Activated naive CD8-positive, alpha-beta T cell treated with anti-CD3 and anti-CD28 coated beads for 36 hours (primary cell): ENCODE data around the gene TMEM108. TPM values are rescaled to one million over a fixed set of nuclear protein-coding genes. Genes with fewer than 3 reads are reported as not detected.

Experiments used
- DNase-seq: peaks from one replicate; pipeline ENCODE4 v3.0.0; 2021
- H3K27ac Mint-ChIP-seq: one replicate; pipeline ENCODE4 v1.8.0; 2022; ENCODE audit warnings: mild to moderate bottlenecking, moderate library complexity, mixed read lengths
- H3K27me3 Mint-ChIP-seq: one replicate; pipeline ENCODE4 v1.8.0; 2022; ENCODE audit warnings: mild to moderate bottlenecking, mixed read lengths
- H3K36me3 Mint-ChIP-seq: one replicate; pipeline ENCODE4 v1.8.0; 2021; ENCODE audit warnings: mild to moderate bottlenecking, mixed read lengths
- H3K4me1 Mint-ChIP-seq: one replicate; pipeline ENCODE4 v1.8.0; 2021; ENCODE audit warnings: mixed read lengths
- H3K4me3 Mint-ChIP-seq: one replicate; pipeline ENCODE4 v1.8.0; 2022; ENCODE audit warnings: mild to moderate bottlenecking, moderate library complexity, mixed read lengths
- H3K9me3 Mint-ChIP-seq: one replicate; pipeline ENCODE4 v1.8.0; 2022; ENCODE audit warnings: mixed read lengths
- total RNA-seq, 2 experiments: library from RNA; stranded (reverse); gene quantifications; one replicate each; pipeline ENCODE4 v1.2.3, GENCODE V29; 2021

TMEM108 gene
- total RNA-seq, 2 experiments from 2014 or later, result not detected

DNA sequence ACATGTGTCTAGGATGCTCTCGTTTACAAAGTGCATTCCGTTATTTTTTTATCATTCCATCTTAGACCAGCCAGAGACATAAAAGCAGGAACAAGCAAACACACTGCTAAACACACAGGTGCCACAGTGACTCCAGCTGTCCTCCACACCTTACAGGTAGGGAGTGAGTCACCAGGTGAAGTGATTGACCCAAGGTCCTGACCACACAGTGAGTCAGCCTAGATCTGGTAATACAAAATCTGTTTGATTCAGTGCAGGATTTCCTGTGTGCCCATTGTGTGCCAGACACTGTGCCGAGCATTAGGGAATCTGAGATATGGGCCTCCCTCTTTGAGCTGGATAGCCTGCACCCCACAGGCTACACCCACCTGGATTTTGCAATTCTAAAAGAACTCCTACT lies 345.0 kb downstream of the TMEM108 start:
- Mint-ChIP-seq H3K9me3 (no peaks in the 10 kb centered on the region), H3K36me3 (no peaks in the 10 kb centered on the region), H3K27me3 (no peaks in the 10 kb centered on the region), H3K4me1 (no peaks in the 10 kb centered on the region), H3K27ac (no peak overlapping the region), H3K4me3 (no peak overlapping the region)
- DNase-seq, result no peak

DNA sequence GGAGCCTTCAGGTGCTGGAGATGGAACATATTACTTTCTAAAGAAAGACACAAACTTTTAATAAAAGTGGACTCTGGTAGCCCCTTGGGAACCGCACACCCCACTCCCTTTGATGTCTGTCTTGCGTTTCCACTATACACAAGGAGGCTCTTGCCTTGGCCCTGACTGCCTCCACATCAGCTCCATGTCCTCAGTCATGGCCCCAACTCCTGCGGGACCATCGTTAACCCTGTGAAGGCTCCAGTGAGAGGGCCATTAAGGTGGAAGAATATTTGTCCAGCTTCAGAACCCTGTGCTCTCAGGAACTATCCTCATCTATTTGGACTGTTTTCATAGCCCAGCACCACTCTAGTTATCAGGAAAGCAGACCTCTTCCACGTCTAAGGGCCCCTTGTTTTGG lies 345.6 kb downstream of the TMEM108 start:
- no peak for DNase-seq
- no peak overlapping the region for H3K27ac Mint-ChIP-seq
- H3K4me3 Mint-ChIP-seq, result no peak overlapping the region
- no peaks in the 10 kb centered on the region for H3K27me3 Mint-ChIP-seq
- H3K36me3 Mint-ChIP-seq, result no peaks in the 10 kb centered on the region
- H3K9me3 Mint-ChIP-seq, result no peaks in the 10 kb centered on the region
- no peaks in the 10 kb centered on the region for H3K4me1 Mint-ChIP-seq

DNA sequence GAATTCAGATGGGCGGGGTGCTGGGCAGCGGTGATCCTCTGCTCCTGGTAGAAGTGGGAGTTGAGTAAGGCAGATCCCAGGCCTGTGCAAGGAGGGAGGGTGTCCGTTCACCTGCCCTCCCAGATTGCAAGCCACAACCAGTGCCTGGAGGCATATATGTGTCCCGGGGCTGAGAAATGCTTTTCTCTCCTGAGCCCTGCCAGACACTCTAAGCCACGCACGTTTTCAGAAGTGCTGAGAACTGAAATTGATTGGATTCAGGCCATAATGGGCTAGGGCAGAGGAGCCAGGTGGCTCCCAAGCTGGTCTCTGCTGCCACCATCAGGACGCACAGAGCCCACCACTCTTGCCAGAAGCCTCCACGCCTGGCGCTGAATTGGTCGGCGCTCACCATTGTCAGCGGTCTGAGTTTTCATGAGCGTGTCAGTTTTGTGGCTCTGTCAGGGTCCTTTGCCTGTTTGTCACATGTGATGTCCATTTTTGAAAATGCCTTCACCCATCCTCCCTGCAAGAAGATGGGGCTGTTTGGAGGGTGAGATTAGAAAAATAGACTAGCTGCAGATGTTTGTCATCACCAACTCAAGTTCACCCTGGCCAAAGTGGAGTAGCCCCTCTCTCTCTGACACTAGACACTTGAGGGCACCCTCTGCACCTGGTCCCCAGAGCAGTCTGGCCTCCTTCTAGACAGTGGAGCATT lies 346.3 kb downstream of the TMEM108 start:
- H3K36me3 Mint-ChIP-seq, result no peaks in the 10 kb centered on the region
- peak; percentile 30 for DNase-seq
- no peaks in the 10 kb centered on the region for H3K4me1 Mint-ChIP-seq
- H3K4me3 Mint-ChIP-seq, result no peak overlapping the region
- H3K9me3 Mint-ChIP-seq, result no peaks in the 10 kb centered on the region
- no peak overlapping the region for H3K27ac Mint-ChIP-seq
- H3K27me3 Mint-ChIP-seq, result no peaks in the 10 kb centered on the region

DNA sequence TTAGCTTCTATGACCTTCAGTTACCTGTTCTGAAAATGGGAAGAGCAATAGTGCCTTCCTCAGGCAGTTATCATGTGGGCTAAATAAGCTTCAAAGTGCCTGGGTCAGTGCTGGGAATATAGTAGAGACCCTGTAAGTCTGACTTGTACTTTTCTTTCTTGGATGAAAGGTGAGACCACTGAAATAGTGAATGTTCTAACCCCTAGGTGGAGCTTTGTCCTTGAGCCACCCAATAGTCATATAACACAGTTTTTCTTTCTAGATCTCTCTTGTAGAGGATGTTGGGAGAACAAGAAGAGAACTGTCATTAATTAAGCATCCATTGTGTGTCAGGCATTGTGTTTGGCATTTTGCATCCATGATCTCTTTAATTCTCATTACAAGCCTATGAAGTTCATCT lies 348.7 kb downstream of the TMEM108 start:
- no peaks in the 10 kb centered on the region for H3K36me3 Mint-ChIP-seq
- no peak overlapping the region for H3K27ac Mint-ChIP-seq
- H3K27me3 Mint-ChIP-seq, result no peaks in the 10 kb centered on the region
- no peaks in the 10 kb centered on the region for H3K9me3 Mint-ChIP-seq
- DNase-seq, result no peak
- H3K4me3 Mint-ChIP-seq, result no peak overlapping the region
- H3K4me1 Mint-ChIP-seq, result no peaks in the 10 kb centered on the region

DNA sequence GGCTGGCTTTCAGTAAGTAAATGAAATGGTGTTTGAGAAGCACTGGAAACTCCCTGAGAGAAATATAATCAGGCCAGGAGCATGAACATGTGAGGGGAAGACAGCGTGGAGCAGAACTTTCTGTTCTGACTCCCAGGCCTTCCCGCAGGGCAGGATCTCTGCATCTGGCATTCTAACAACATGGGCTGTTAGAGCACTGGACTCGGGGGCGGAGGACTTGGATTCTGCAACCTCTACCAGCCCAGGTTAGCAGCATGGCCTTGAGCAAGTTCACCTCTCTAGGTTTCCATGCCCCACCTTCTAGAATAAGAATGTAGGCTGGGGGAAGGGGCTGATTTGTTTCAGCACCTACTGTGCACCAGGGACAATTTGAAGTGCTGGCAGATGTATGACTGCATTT lies 349.1 kb downstream of the TMEM108 start:
- H3K27me3 Mint-ChIP-seq, result no peaks in the 10 kb centered on the region
- H3K4me3 Mint-ChIP-seq, result no peak overlapping the region
- H3K4me1 Mint-ChIP-seq, result no peaks in the 10 kb centered on the region
- no peaks in the 10 kb centered on the region for H3K36me3 Mint-ChIP-seq
- DNase-seq, result no peak
- H3K9me3 Mint-ChIP-seq, result no peaks in the 10 kb centered on the region
- H3K27ac Mint-ChIP-seq, result no peak overlapping the region

DNA sequence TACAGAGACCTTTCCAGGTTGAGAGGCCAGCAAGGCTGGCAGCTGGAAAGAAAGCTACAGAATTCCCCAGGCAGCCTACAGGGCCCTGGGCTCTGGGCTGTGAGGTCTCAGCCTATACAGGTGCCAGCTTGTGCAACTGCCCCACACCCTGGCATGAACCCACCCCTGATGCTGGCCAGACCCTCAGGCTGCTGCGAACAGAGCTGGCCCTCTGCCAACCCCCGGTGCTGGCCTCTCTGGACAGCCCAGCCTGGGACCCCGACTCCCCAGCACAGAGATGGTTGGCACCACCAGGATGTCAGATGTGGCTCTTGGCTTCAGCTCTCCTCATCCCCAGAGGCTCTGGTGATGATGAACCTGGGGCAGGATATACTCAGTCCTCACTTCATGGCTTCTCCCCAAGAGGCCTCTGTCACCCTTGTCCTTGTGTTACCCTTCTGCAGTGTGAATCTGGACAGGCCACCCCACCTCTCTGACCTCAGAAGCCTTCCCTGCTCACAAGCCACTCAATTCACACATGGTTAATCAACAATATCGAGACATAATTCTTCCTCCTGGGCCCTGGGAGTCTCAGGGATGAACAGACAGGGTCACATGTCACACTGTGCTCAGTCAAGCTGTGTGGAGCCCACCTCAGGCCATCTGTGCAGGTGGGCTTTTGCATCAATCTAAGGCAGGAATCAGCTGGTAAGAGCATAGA lies 350.7 kb downstream of the TMEM108 start:
- Mint-ChIP-seq H3K36me3 (no peaks in the 10 kb centered on the region), H3K4me1 (no peaks in the 10 kb centered on the region), H3K27me3 (no peaks in the 10 kb centered on the region), H3K4me3 (no peak overlapping the region), H3K27ac (no peak overlapping the region), H3K9me3 (no peaks in the 10 kb centered on the region)
- no peak for DNase-seq

DNA sequence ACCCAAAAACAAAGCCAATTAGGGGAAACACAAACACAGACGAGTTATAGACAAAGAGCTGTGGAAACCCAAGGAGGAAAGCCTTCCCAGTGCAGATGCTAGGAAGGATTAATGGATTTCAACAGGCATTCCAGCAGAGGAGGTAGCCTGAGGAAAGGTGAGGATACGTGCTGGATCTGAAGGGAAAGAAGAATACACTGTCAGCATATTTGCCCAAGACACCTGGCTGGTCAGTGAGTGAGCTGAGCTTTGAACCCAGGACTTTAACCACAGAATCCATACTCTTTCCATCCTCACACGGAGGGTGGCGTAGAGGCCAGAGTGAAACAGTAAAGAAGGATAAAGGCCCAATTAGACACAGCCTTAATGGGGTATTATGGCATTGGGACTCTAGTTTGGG lies 352.5 kb downstream of the TMEM108 start:
- H3K4me1 Mint-ChIP-seq, result peaks cover 3% of the 10 kb centered on the region

DNA sequence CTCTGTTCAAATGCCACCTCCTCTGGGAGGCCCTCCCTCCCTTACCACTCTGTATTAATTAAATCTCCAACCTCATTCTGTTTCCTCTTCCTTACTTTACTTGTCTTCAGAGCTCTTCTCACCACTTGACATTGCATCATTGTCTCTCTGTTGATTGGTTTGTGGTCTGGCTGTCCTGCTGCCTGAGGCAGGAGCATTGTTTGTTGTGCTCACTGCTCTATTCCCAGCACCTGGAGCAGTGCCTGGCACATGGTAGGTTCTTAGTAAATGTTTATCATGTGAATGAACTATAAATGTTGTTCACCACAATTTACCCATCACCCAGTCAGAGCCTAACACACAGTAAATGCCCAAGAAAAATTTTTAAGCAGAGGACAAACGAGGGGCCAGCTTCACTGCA lies 355.0 kb downstream of the TMEM108 start:
- Mint-ChIP-seq H3K27me3 (no peaks in the 10 kb centered on the region), H3K27ac (no peak overlapping the region), H3K9me3 (peaks cover 2% of the 10 kb centered on the region), H3K36me3 (peaks cover 3% of the 10 kb centered on the region), H3K4me1 (peaks cover 3% of the 10 kb centered on the region), H3K4me3 (no peak overlapping the region)
- DNase-seq, result no peak

More for the DNA sequence above, 352.5 kb downstream of the TMEM108 start:
- H3K9me3 Mint-ChIP-seq, result peaks cover 2% of the 10 kb centered on the region
- H3K4me3 Mint-ChIP-seq, result no peak overlapping the region
- no peaks in the 10 kb centered on the region for H3K27me3 Mint-ChIP-seq
- no peak for DNase-seq
- H3K36me3 Mint-ChIP-seq, result peaks cover 3% of the 10 kb centered on the region
- no peak overlapping the region for H3K27ac Mint-ChIP-seq

DNA sequence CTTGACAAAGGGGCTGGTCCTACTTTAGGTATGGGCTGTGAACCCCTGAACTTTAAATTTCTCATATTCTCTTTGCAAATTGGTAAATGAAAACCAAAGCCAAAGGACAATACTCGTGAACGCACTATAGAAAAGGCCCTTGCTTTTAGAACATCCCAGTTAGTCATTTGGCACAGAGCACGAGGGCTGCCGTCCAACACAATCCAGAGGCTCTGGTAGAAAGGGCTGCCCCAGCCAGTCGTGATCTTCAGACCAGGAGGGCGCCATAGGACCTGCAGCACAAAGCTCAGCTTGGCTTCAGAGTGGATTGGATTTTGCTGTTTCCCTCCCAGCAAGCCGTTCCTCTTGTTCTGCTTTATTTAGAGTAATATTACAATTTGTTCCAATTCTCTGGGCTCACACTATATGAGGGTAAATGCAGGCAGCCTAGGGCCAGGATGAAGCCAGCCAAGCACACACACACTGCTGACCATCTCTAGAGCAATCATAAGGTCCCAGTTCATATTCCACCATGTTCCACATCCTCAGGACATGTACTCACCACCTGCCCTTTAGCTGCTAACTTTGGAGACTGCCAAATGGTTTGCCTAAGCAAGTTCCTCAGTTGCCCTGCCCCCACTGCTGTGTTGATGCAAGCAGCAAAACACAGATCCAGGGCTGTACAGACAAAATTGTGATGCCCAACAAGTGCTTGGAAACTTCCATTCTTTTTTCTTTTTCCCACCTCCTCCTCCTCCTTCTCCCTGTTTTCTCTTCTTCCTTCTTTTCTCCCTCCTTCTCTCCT lies 355.7 kb downstream of the TMEM108 start:
- DNase-seq, result no peak
- peaks cover 3% of the 10 kb centered on the region for H3K36me3 Mint-ChIP-seq
- peaks cover 3% of the 10 kb centered on the region for H3K4me1 Mint-ChIP-seq
- H3K9me3 Mint-ChIP-seq, result peaks cover 2% of the 10 kb centered on the region
- no peak overlapping the region for H3K4me3 Mint-ChIP-seq
- no peak overlapping the region for H3K27ac Mint-ChIP-seq
- H3K27me3 Mint-ChIP-seq, result no peaks in the 10 kb centered on the region

DNA sequence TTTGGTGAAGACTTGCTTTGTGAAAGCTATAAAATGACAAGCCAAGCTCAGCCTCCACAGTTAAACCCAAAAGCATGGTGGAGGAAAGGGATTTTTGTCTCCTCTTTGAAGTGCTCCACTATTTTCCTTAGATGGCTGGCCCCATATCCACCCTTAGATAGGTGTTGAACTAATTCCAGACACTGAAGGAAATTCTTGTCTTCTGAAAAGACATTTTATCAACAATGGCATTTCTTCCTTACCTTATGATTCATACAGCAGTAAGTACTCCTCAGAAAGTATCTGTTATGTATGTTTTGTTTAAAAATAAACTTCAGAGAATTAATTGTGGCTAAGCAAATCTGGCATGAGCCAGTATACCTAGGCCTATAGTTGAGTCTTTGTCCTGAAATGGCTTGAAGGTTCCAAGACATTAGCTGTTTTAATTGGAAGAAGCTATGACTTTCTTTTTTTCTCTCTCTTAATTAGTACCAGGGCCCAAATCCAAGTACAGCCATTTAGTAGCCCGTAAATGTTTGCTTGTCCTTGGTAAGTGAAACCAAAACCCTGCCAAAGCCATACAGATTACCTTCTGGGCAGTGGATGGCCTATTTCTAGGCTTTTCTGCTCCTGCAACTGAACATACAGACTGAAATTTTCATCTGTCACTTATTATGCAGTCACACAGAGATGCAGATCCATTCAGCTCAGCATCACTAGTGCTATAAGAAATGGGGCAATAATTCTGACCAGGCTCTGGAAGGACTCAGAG lies 356.5 kb downstream of the TMEM108 start:
- Mint-ChIP-seq H3K9me3 (peaks cover 2% of the 10 kb centered on the region), H3K27me3 (no peaks in the 10 kb centered on the region), H3K4me1 (peaks cover 3% of the 10 kb centered on the region), H3K4me3 (no peak overlapping the region), H3K36me3 (peaks cover 3% of the 10 kb centered on the region), H3K27ac (no peak overlapping the region)
- no peak for DNase-seq

DNA sequence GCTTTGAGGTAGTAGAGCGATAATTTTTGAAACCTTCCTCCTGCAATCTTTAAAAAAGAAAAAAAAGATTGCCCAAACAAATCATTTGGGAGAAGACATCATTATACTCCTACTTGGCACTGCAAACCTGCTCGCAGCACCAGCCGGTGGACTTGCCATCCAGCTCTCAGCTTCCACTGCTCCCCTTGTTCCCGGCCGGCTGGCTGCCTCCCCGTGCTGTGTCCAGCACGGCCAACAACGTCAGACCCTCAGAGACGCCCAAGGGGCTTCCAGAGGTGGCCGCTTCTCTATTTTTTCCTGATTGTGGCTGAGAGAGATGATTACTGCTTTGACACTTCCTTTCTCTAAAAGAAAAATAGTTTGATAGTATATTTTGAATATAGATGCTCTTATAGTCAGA lies 358.7 kb downstream of the TMEM108 start:
- Mint-ChIP-seq H3K4me1 (peaks cover 3% of the 10 kb centered on the region), H3K27ac (no peak overlapping the region), H3K4me3 (no peak overlapping the region), H3K36me3 (peaks cover 3% of the 10 kb centered on the region), H3K27me3 (no peaks in the 10 kb centered on the region), H3K9me3 (peaks cover 2% of the 10 kb centered on the region)
- DNase-seq, result no peak

DNA sequence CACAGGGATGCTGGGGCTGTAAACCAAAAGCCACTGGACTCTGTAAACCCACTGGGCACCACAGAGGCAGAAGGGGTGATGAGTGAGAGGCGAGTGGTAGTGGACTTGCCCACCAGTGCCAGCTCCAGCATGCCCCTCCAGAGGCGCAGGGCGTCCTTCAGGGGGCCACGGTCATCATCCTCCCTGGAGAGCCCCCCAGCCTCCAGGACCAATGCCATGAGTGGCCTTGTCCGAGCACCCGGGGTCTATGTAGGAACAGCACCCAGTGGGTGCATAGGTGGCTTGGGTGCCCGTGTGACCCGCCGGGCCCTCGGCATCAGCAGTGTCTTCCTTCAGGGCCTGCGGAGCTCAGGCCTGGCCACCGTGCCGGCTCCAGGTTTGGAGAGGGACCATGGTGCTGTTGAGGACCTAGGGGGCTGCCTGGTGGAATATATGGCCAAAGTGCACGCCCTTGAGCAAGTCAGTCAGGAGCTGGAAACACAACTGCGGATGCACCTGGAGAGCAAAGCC lies 361.9 kb downstream of the TMEM108 start, which contains the start of gene BFSP2:
Gene BFSP2 (plus strand): TSS at position 51 of the 510 bp plus-strand sequence. CDS start 28 bp downstream, at position 79.
- no peak for DNase-seq
- Mint-ChIP-seq H3K9me3 (no peaks in the 10 kb centered on the region), H3K4me3 (no peak within 1 kb of the TSS), H3K27me3 (no peaks in the 10 kb centered on the region), H3K27ac (no peak within 1 kb of the TSS), H3K4me1 (peaks cover 3% of the 10 kb centered on the region), H3K36me3 (peaks cover 1% of the 10 kb centered on the region)

DNA sequence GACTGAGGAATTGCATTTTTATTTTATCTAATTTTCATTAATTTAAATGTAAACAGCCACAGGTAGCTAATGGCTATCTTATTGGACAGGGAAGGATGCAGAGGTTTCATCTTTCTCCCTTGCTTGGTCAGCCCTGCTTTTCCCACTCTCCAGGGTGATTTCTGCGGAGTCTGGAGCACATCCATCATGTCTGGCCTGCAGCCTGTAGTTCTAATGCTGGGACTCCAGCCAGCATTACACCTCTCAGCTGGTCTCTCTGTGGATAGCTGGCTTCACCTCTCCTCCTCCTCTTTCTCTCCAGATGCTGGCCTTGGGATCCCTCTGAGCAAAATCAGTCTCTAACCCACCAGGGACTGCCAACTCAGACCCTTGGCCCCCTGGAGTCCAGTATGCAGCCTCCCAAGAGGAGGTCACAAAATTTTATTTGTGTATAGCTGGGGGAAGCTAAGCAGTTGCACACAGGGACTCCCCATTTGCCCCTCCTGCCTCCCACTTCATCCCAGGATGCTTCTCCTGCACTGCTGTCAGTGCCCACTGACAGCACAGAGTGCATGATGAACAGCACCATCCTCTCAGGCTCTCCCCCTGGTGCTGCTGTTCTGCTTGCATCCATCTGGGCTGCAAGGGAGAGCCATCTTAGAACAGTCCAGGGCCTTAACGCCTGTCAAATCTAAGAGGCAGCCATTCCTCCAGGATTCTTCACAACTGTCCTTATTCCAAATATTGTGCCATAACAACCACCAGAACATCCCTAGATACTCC lies 363.4 kb downstream of the TMEM108 start:
- DNase-seq, result no peak
- Mint-ChIP-seq H3K4me3 (no peak overlapping the region), H3K27me3 (no peaks in the 10 kb centered on the region), H3K4me1 (no peaks in the 10 kb centered on the region), H3K9me3 (no peaks in the 10 kb centered on the region), H3K27ac (no peak overlapping the region), H3K36me3 (no peaks in the 10 kb centered on the region)

DNA sequence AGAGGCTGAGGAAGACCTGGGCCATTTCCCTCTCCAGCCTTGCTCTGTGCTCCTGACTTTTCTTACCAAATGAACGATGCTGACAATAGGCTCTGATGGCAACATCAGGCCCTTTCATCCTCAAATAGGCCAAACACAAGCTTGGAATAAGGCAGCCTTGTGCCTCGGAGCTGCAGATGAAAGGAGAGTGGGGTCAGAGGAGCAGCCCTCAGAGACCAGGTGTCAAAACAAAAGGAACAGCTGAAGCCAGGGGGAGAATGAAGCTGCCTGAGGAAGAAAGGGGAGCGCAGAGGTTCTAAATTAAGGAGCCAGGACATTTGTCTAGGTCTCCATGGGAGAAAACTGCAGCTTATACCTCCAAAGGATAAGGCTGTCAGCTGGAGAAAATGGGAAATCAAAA lies 366.7 kb downstream of the TMEM108 start:
- H3K27me3 Mint-ChIP-seq, result no peaks in the 10 kb centered on the region
- no peak for DNase-seq
- no peaks in the 10 kb centered on the region for H3K4me1 Mint-ChIP-seq
- no peaks in the 10 kb centered on the region for H3K36me3 Mint-ChIP-seq
- no peak overlapping the region for H3K4me3 Mint-ChIP-seq
- H3K27ac Mint-ChIP-seq, result no peak overlapping the region
- no peaks in the 10 kb centered on the region for H3K9me3 Mint-ChIP-seq
